Duodenal mucosa (tissue), 2 donors: ENCODE data around the gene PCGF3.
A peak's percentile ranks its signal among the peaks of the same experiment; 100 is the strongest.

Experiments
- H3K27ac ChIP-seq: one replicate; pipeline ENCODE4 v1.7.0; 2013; ENCODE audit warnings: low read depth, low read length
- H3K27me3 ChIP-seq, 2 donors: one replicate each; pipeline ENCODE4 v1.7.0; 2013; ENCODE audit warnings: low read length in 2 of 2, control low read depth in 1 of 2; ENCODE audit not compliant: insufficient read depth in 2 of 2, control insufficient read depth in 1 of 2
- H3K36me3 ChIP-seq, 2 donors: one replicate each; pipeline ENCODE4 v1.7.0; 2013; ENCODE audit warnings: low read length in 2 of 2, control low read depth in 1 of 2; ENCODE audit not compliant: insufficient read depth in 2 of 2, control insufficient read depth in 1 of 2
- H3K4me1 ChIP-seq, 2 donors: one replicate each; pipeline ENCODE4 v1.7.0; 2013; ENCODE audit warnings: low read length in 2 of 2, control low read depth in 1 of 2; ENCODE audit not compliant: insufficient read depth in 2 of 2, control insufficient read depth in 1 of 2
- H3K4me3 ChIP-seq, 2 donors: one replicate each; pipeline ENCODE4 v1.7.0; 2013; ENCODE audit warnings: low read length in 2 of 2, low read depth in 1 of 2
- H3K9ac ChIP-seq, 2 donors: one replicate each; pipeline ENCODE4 v1.7.0; 2013; ENCODE audit warnings: low read length in 2 of 2, low read depth in 1 of 2
- H3K9me3 ChIP-seq, 2 donors: one replicate each; pipeline ENCODE4 v1.7.0; 2013; ENCODE audit warnings: low read length in 2 of 2, control low read depth in 1 of 2; ENCODE audit not compliant: control insufficient read depth in 1 of 2

PCGF3 gene

GRCh38 chr4:677431-678293, 28.0 kb upstream of the PCGF3 start:
- peak overlapping the region in 1 of 2 donors; percentile 29 for H3K4me3 ChIP-seq
- H3K27ac ChIP-seq = no peak overlapping the region
- H3K4me1 ChIP-seq = peaks cover 55 to 65% of the 10 kb centered on the region in 2 donors

GRCh38 chr4:678331-679103, 27.1 kb upstream of the PCGF3 start:
- Histone ChIP-seq H3K27me3 (no peaks in the 10 kb centered on the region), H3K4me1 (peaks cover 56 to 66% of the 10 kb centered on the region in 2 donors), H3K4me3 (peak overlapping the region in 1 of 2 donors; percentile 29), H3K36me3 (no peaks in the 10 kb centered on the region), H3K27ac (no peak overlapping the region), H3K9me3 (no peaks in the 10 kb centered on the region), H3K9ac (no peak overlapping the region)

More at GRCh38 chr4:677431-678293, 28.0 kb upstream of the PCGF3 start:
- no peaks in the 10 kb centered on the region for H3K9me3 ChIP-seq
- H3K9ac ChIP-seq = peak overlapping the region in 1 of 2 donors; percentile 43
- H3K27me3 ChIP-seq = no peaks in the 10 kb centered on the region
- H3K36me3 ChIP-seq = peaks cover 0 to 6% of the 10 kb centered on the region in 2 donors

- H3K4me1 ChIP-seq = peaks cover 61 to 70% of the 10 kb centered on the region in 2 donors
These were observed 26.5 kb upstream of the PCGF3 start for GRCh38 chr4:679104-679481.

GRCh38 chr4:679629-680028, 26.0 kb upstream of the PCGF3 start:
- no peak overlapping the region for H3K27ac ChIP-seq
- peaks cover 62 to 73% of the 10 kb centered on the region in 2 donors for H3K4me1 ChIP-seq
- no peaks in the 10 kb centered on the region for H3K27me3 ChIP-seq
- no peak overlapping the region for H3K9ac ChIP-seq
- no peaks in the 10 kb centered on the region for H3K36me3 ChIP-seq
- H3K4me3 ChIP-seq = no peak overlapping the region
- no peaks in the 10 kb centered on the region for H3K9me3 ChIP-seq

More at GRCh38 chr4:679104-679481, 26.5 kb upstream of the PCGF3 start:
- Histone ChIP-seq H3K4me3 (no peak overlapping the region), H3K9me3 (no peaks in the 10 kb centered on the region), H3K36me3 (no peaks in the 10 kb centered on the region), H3K27ac (no peak overlapping the region), H3K9ac (no peak overlapping the region), H3K27me3 (no peaks in the 10 kb centered on the region)

GRCh38 chr4:680091-680490, 25.5 kb upstream of the PCGF3 start:
- Histone ChIP-seq H3K27ac (no peak overlapping the region), H3K27me3 (no peaks in the 10 kb centered on the region), H3K9ac (no peak overlapping the region), H3K9me3 (no peaks in the 10 kb centered on the region), H3K4me1 (peaks cover 61 to 69% of the 10 kb centered on the region in 2 donors), H3K4me3 (no peak overlapping the region), H3K36me3 (no peaks in the 10 kb centered on the region)

- peak overlapping the region; percentile 43 to 58 for H3K4me3 ChIP-seq
- H3K27me3 ChIP-seq = no peaks in the 10 kb centered on the region
- H3K9ac ChIP-seq = no peak overlapping the region
- peaks cover 56 to 65% of the 10 kb centered on the region in 2 donors for H3K4me1 ChIP-seq
- H3K27ac ChIP-seq = no peak overlapping the region
- no peaks in the 10 kb centered on the region for H3K36me3 ChIP-seq
- no peaks in the 10 kb centered on the region for H3K9me3 ChIP-seq
These were observed 25.1 kb upstream of the PCGF3 start for GRCh38 chr4:680551-680927.

GRCh38 chr4:680928-681645, 24.5 kb upstream of the PCGF3 start:
- Histone ChIP-seq H3K27ac (no peak overlapping the region), H3K4me1 (peaks cover 52 to 60% of the 10 kb centered on the region in 2 donors), H3K9ac (no peak overlapping the region), H3K36me3 (no peaks in the 10 kb centered on the region), H3K9me3 (no peaks in the 10 kb centered on the region), H3K27me3 (no peaks in the 10 kb centered on the region), H3K4me3 (peak overlapping the region; percentile 43 to 58)

- Histone ChIP-seq H3K27ac (no peak overlapping the region), H3K4me3 (peak overlapping the region in 1 of 2 donors; percentile 48), H3K36me3 (no peaks in the 10 kb centered on the region), H3K9me3 (no peaks in the 10 kb centered on the region), H3K4me1 (peaks cover 54 to 58% of the 10 kb centered on the region in 2 donors), H3K27me3 (no peaks in the 10 kb centered on the region), H3K9ac (peak overlapping the region; percentile 12 to 54)
These were observed 23.7 kb upstream of the PCGF3 start for GRCh38 chr4:681736-682451.

- Histone ChIP-seq H3K9me3 (no peaks in the 10 kb centered on the region), H3K36me3 (no peaks in the 10 kb centered on the region), H3K4me3 (peak overlapping the region in 1 of 2 donors; percentile 48), H3K27me3 (no peaks in the 10 kb centered on the region), H3K27ac (no peak overlapping the region), H3K9ac (peak overlapping the region; percentile 12 to 54), H3K4me1 (peaks cover 53 to 61% of the 10 kb centered on the region in 2 donors)
These were observed 23.0 kb upstream of the PCGF3 start for GRCh38 chr4:682490-683172.
